NCI-H187 (cell line): ENCODE results near the gene ZFP30.

ENCODE experiments used
- DNase-seq, 2 experiments: peaks; one replicate each; lab custom pipeline; 2025; lab: John Stamatoyannopoulos, UW

The ZFP30 gene

DNA sequence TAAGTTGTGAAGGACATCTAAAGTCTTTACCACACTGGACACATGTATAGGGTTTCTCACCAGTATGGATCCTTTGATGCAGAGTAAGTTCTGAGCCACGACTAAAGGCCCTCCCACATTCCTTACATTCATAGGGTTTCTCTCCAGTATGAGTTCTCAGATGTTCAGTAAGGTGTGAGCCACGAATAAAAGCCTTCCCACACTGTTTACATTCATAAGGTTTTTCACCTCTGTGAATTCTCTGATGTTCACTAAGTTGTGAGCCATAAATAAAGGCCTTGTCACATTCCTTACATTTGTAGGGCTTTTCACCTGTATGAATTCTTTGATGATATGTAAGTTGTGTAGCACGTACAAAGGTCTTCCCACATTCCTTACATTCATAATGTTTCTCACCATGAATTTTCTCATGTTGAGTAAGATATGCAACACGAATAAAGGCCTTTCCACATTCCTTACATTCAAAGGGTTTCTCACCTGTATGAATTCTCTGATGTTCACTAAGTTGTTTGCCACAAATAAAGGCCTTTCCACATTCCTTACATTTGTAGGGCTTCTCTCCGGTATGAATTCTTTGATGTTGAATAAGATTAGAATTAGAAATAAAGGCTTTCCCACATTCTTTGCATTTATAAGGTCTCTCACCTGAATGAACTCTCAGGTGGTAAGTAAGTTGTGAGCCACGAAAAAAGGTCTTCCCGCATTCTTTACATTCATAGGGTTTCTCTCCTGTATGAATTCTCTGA, 90.5 kb downstream of the ZFP30 start:
- DNase-seq = no peak
